CD4-positive, alpha-beta T cell (primary cell): ENCODE measurements around the gene KCNN3. TPM values are rescaled to one million over a fixed set of nuclear protein-coding genes. Genes with fewer than 3 reads are reported as not detected.

ENCODE experiments used
- ATAC-seq: fragments of 200-7000 bp; cut with Tn5 transposase; one replicate; pipeline ENCODE4 v1.10.0; 2022; ENCODE audit warnings: mild to moderate bottlenecking; ENCODE audit not compliant: poor library complexity
- CTCF ChIA-PET: fragments of 350-600 bp; sonication (Branson Sonifier 250); formaldehyde crosslinking; loops from one replicate; lab custom pipeline; 2021; ENCODE audit warnings: antibody characterized with exemption, inconsistent platforms; lab: Charles Lee
- POLR2A ChIA-PET: fragments of 350-600 bp; sonication (Branson Sonifier 250); formaldehyde crosslinking; loops from one replicate; lab custom pipeline; 2021; ENCODE audit warnings: antibody characterized with exemption, inconsistent platforms; lab: Charles Lee
- DNase-seq, 14 experiments: peaks; one replicate each; pipeline ENCODE4 v3.0.0-alpha.2; 2013 to 2020; ENCODE audit warnings: mixed read lengths in 2 of 14
- H3K27ac ChIP-seq, 2 donors: one replicate each; pipeline versions ENCODE4 v1.5.1 to v1.7.0; 2013; ENCODE audit warnings: low read length in 2 of 2, low read depth in 1 of 2, mild to moderate bottlenecking in 1 of 2
- H3K27me3 ChIP-seq, 2 experiments: 1 replicate in 1 of 2; 2 replicates in 1 of 2; pipeline versions ENCODE4 v1.6.1 to v1.7.0; 2013; ENCODE audit warnings: low read length in 2 of 2, control low read depth in 1 of 2, mild to moderate bottlenecking in 1 of 2, moderate library complexity in 1 of 2; ENCODE audit not compliant: insufficient read depth in 2 of 2, control insufficient read depth in 1 of 2
- H3K36me3 ChIP-seq: one replicate; pipeline ENCODE4 v1.6.1; 2013; ENCODE audit warnings: low read length, control low read depth; ENCODE audit not compliant: insufficient read depth
- H3K4me1 ChIP-seq: one replicate; pipeline ENCODE4 v1.6.1; 2013; ENCODE audit warnings: low read length, control low read depth; ENCODE audit not compliant: insufficient read depth
- H3K4me3 ChIP-seq: one replicate; pipeline ENCODE4 v1.5.1; 2013; ENCODE audit warnings: mild to moderate bottlenecking, low read length, moderate library complexity
- H3K9me3 ChIP-seq, 2 experiments: 1 replicate in 1 of 2; 2 replicates in 1 of 2; pipeline versions ENCODE4 v1.6.1 to v1.7.0; 2013; ENCODE audit warnings: low read length in 2 of 2, mild to moderate bottlenecking in 2 of 2, control low read depth in 1 of 2, moderate library complexity in 1 of 2; ENCODE audit not compliant: control insufficient read depth in 1 of 2, insufficient read depth in 1 of 2
- H3K27ac Mint-ChIP-seq: one replicate; pipeline ENCODE4 v1.8.0; 2020; ENCODE audit warnings: mixed read lengths
- H3K27me3 Mint-ChIP-seq: one replicate; pipeline ENCODE4 v1.8.0; 2021; ENCODE audit warnings: mixed read lengths
- H3K36me3 Mint-ChIP-seq: one replicate; pipeline ENCODE4 v1.8.0; 2021; ENCODE audit warnings: low read depth, mixed read lengths
- H3K4me1 Mint-ChIP-seq: one replicate; pipeline ENCODE4 v1.8.0; 2021; ENCODE audit warnings: low read depth, mixed read lengths
- H3K4me3 Mint-ChIP-seq: one replicate; pipeline ENCODE4 v1.8.0; 2020; ENCODE audit warnings: mild to moderate bottlenecking, mixed read lengths
- H3K9me3 Mint-ChIP-seq: one replicate; pipeline ENCODE4 v1.8.0; 2020; ENCODE audit warnings: mixed read lengths
- intact Hi-C, 2 experiments: fragments of 100-400 bp; cut with DNase I in 1 of 2; cut with micrococcal nuclease in 1 of 2; formaldehyde crosslinking; loops; one replicate each; pipeline versions ENCODE4 v1.15.1 to v1.9.0; 2023 to 2025; cut with DNase I, micrococcal nuclease
- total RNA-seq, 174 experiments: library from RNA in 2 of 174; stranded (reverse) in 2 of 174; gene quantifications; one replicate each; pipeline ENCODE4 v1.2.3 and lab custom pipeline; 2021 to 2026
- TF ChIP-seq, protein P1 (sequence below): fragments of 200-600 bp; IDR thresholded peaks from one replicate; pipeline ENCODE4 v1.8.0; 2022; ENCODE audit warnings: antibody characterized with exemption, mild to moderate bottlenecking

Gene KCNN3
- total RNA-seq, 2 experiments from 2014 or later = not detected

DNA sequence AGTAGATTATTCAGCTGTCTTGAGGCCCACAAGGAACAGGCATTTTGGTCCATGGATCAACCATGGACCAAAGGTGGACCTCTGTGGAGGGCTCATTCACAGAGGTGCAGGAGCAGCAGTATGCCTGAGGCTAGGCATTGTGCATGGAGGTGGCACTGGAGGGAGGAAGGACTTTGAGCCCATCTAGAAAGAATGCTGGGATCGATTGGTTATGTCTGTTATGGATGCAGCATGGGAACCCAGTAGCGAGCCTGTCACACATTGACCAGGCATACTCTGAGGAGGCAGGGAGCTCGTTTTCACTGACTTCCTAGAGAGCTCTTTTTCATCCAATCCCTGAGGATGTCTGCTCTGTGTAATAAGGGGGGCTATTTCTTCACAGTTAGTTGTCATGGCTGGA, 75.5 kb downstream of the KCNN3 start:
- H3K36me3 Mint-ChIP-seq = no peaks in the 10 kb centered on the region
- ChIA-PET CTCF (no interaction called here), POLR2A (no interaction called here)
- Histone ChIP-seq H3K4me3 (no peak overlapping the region), H3K36me3 (no peaks in the 10 kb centered on the region), H3K9me3 (no peaks in the 10 kb centered on the region), H3K27me3 (no peaks in the 10 kb centered on the region), H3K27ac (no peak overlapping the region), H3K4me1 (peaks cover 26% of the 10 kb centered on the region)
- intact Hi-C loops = loop anchor here (5.0 to 10.0 kb wide), 2 partner anchors 47 to 120 kb away; no protein-coding TSS in a partner anchor
- no peak overlapping the region for H3K27ac Mint-ChIP-seq
- no peak for DNase-seq
- ATAC-seq = no peak
- no peaks in the 10 kb centered on the region for H3K27me3 Mint-ChIP-seq
- H3K4me1 Mint-ChIP-seq = peaks cover 33% of the 10 kb centered on the region
- TF ChIP-seq, protein P1, sequence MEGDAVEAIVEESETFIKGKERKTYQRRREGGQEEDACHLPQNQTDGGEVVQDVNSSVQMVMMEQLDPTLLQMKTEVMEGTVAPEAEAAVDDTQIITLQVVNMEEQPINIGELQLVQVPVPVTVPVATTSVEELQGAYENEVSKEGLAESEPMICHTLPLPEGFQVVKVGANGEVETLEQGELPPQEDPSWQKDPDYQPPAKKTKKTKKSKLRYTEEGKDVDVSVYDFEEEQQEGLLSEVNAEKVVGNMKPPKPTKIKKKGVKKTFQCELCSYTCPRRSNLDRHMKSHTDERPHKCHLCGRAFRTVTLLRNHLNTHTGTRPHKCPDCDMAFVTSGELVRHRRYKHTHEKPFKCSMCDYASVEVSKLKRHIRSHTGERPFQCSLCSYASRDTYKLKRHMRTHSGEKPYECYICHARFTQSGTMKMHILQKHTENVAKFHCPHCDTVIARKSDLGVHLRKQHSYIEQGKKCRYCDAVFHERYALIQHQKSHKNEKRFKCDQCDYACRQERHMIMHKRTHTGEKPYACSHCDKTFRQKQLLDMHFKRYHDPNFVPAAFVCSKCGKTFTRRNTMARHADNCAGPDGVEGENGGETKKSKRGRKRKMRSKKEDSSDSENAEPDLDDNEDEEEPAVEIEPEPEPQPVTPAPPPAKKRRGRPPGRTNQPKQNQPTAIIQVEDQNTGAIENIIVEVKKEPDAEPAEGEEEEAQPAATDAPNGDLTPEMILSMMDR = no peak
- H3K4me3 Mint-ChIP-seq = no peak overlapping the region
- no peaks in the 10 kb centered on the region for H3K9me3 Mint-ChIP-seq

DNA sequence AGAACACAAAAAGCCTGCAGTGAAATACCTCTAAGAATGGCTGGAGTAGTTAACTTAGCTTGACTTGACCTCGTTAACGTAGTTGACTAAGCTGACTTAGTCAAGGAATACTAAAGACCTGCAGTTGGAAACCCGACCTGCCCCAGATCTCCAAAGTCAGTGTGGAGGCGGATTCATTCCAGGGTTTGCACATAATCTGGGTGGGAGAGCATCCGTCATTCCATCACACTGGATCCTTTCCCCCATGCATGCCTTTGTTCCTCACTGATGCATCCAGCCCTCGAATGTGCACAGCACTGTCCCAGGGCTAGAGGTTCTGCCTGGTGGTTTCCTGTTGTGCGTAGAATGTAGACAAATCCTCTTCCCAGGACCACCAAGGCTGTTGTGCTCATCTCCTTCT, 76.4 kb downstream of the KCNN3 start:
- H3K27me3 Mint-ChIP-seq = no peaks in the 10 kb centered on the region
- no peak overlapping the region for H3K4me3 Mint-ChIP-seq
- H3K36me3 ChIP-seq = no peaks in the 10 kb centered on the region
- H3K4me3 ChIP-seq = no peak overlapping the region
- no peaks in the 10 kb centered on the region for H3K27me3 ChIP-seq
- H3K9me3 Mint-ChIP-seq = no peaks in the 10 kb centered on the region
- no peak overlapping the region for H3K27ac Mint-ChIP-seq
- DNase-seq (no peak), ATAC-seq (no peak)
- no peaks in the 10 kb centered on the region for H3K36me3 Mint-ChIP-seq
- ChIA-PET POLR2A (no interaction called here), CTCF (no interaction called here)
- TF ChIP-seq, protein P1 = no peak
- intact Hi-C loops = loop anchor here (5.0 to 10.0 kb wide), 2 partner anchors 46 to 119 kb away; no protein-coding TSS in a partner anchor
- no peaks in the 10 kb centered on the region for H3K9me3 ChIP-seq
- H3K27ac ChIP-seq = no peak overlapping the region
- peaks cover 26% of the 10 kb centered on the region for H3K4me1 ChIP-seq
- peaks cover 33% of the 10 kb centered on the region for H3K4me1 Mint-ChIP-seq

DNA sequence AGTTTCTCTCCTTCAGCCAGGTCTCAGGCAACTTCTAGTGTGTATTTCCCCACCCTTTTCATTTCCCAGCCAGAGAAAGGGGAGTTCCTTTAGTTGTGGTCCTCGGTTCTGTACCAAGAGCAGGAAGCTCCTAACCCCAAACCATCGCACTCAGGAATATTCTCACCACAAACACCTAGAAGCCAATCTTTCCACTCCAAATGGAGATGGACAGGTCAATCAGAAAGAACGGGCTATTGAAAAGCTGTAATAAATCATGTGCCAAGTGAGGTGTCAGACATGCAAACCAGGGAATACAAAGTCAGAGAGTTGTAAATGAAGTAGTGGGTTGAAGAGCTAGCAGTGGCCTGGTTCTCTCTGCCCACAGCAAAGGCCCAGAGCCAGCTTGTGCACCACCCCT, 77.2 kb downstream of the KCNN3 start:
- H3K4me3 ChIP-seq = no peak overlapping the region
- Mint-ChIP-seq H3K4me3 (no peak overlapping the region), H3K4me1 (peaks cover 33% of the 10 kb centered on the region), H3K36me3 (no peaks in the 10 kb centered on the region), H3K27me3 (no peaks in the 10 kb centered on the region), H3K9me3 (no peaks in the 10 kb centered on the region), H3K27ac (peak overlapping the region; percentile 71)
- no peak for ATAC-seq
- H3K9me3 ChIP-seq = no peaks in the 10 kb centered on the region
- POLR2A ChIA-PET = no interaction called here
- H3K27ac ChIP-seq = no peak overlapping the region
- TF ChIP-seq, protein P1 = no peak
- DNase-seq = no peak
- peaks cover 26% of the 10 kb centered on the region for H3K4me1 ChIP-seq
- CTCF ChIA-PET = interaction anchor here (1.8 kb wide), 2 partner anchors 85 to 233 kb away, joined by 4 to 7 read pairs; no protein-coding TSS in a partner anchor
- no peaks in the 10 kb centered on the region for H3K36me3 ChIP-seq
- intact Hi-C loops = loop anchor here (5.0 to 10.0 kb wide), 2 partner anchors 46 to 118 kb away; no protein-coding TSS in a partner anchor
- H3K27me3 ChIP-seq = no peaks in the 10 kb centered on the region
